HCT116 (cell line): Measurements from ENCODE around the gene RBM23. TPM values are rescaled to one million over a fixed set of nuclear protein-coding genes. Genes with fewer than 3 reads are reported as not detected.
A peak's percentile ranks its signal among the peaks of the same experiment; 100 is the strongest.

Source experiments
- ATAC-seq: fragments of 200-7000 bp; cut with Tn5 transposase; 2 replicates; pipeline ENCODE4 v1.9.1; 2020; ENCODE audit warnings: mild to moderate bottlenecking, moderate library complexity
- BruUV-seq: library from RNA; stranded (reverse); fragments of 400-500 nt; replicated peaks from 2 replicates; lab custom pipeline; 2021; lab: Mats Ljungman, UMichigan
- CTCF ChIA-PET: fragments of 300-600 bp; sonication (Branson Sonifier 250); formaldehyde crosslinking; loops from one replicate; lab custom pipeline; 2021; ENCODE audit warnings: antibody characterized with exemption; lab: Charles Lee
- POLR2A ChIA-PET: fragments of 300-600, 350-600 bp; sonication (Branson Sonifier 250); formaldehyde crosslinking; loops from one replicate; lab custom pipeline; 2021; ENCODE audit warnings: antibody characterized with exemption; lab: Charles Lee
- RAD21 ChIA-PET, 2 experiments: fragments of 300-600 bp; sonication (Branson Sonifier 250); formaldehyde crosslinking; loops; one replicate each; lab custom pipeline; 2023; ENCODE audit warnings: low total read pairs in 2 of 2; ENCODE audit not compliant: uncharacterized antibody in 2 of 2, unreplicated experiment in 2 of 2, low non-redundant PET in 1 of 2; lab: Charles Lee
- DNase-seq: peaks from one replicate; pipeline ENCODE4 v3.0.0-alpha.2; 2010; ENCODE audit warnings: low read depth, low spot score
- H2AFZ ChIP-seq: fragments of 200-600 bp; shearing (Covaris generic), sonication (generic); 2 replicates; pipeline ENCODE4 v1.6.1; 2017; ENCODE audit warnings: low read depth, mixed run types, mixed read lengths, antibody characterized with exemption, low read length; ENCODE audit not compliant: poor library complexity, severe bottlenecking
- H3K27ac ChIP-seq: 2 replicates; pipeline ENCODE4 v1.5.1; 2012; ENCODE audit warnings: low read depth, low read length
- H3K27me3 ChIP-seq: fragments of 200-600 bp; sonication (generic); 2 replicates; pipeline ENCODE4 v1.6.1; 2016; ENCODE audit warnings: mixed run types, low read length, mixed read lengths; ENCODE audit not compliant: insufficient read depth
- H3K36me3 ChIP-seq, 2 experiments: fragments of 200-500 bp in 1 of 2; fragments of 200-600 bp in 1 of 2; sonication (Bioruptor generic) in 1 of 2; sonication (generic) in 1 of 2; 2 replicates each; pipeline versions ENCODE4 v1.5.1 to v1.6.1; 2014 to 2016; ENCODE audit warnings: low read length in 2 of 2, inconsistent platforms in 1 of 2, mixed read lengths in 1 of 2, mixed run types in 1 of 2; ENCODE audit not compliant: insufficient read depth in 2 of 2, control insufficient read depth in 1 of 2
- H3K4me1 ChIP-seq, 2 experiments: fragments of 200-600 bp in 1 of 2; sonication (generic) in 1 of 2; 2 replicates each; pipeline versions ENCODE4 v1.5.1 to v1.6.1; 2012 to 2017; ENCODE audit warnings: low read length in 2 of 2, inconsistent platforms in 1 of 2, mild to moderate bottlenecking in 1 of 2, mixed read lengths in 1 of 2, mixed run types in 1 of 2, moderate library complexity in 1 of 2; ENCODE audit not compliant: insufficient read depth in 2 of 2, control insufficient read depth in 1 of 2
- H3K4me2 ChIP-seq: fragments of 200-600 bp; sonication (generic); 2 replicates; pipeline ENCODE4 v1.6.1; 2017; ENCODE audit warnings: mixed run types, low read length, mixed read lengths
- H3K4me3 ChIP-seq, 2 experiments: fragments of 200-600 bp in 1 of 2; sonication (generic) in 1 of 2; replicated peaks in 1 of 2; 2 replicates each; pipeline ENCODE4 v1.5.1; 2011 to 2016; ENCODE audit warnings: low read length in 2 of 2, control low read depth in 1 of 2, low read depth in 1 of 2, mild to moderate bottlenecking in 1 of 2, mixed read lengths in 1 of 2, mixed run types in 1 of 2
- H3K79me2 ChIP-seq: fragments of 200-600 bp; sonication (generic); 2 replicates; pipeline ENCODE4 v1.6.1; 2017; ENCODE audit warnings: mild to moderate bottlenecking, mixed run types, low read length, moderate library complexity, mixed read lengths; ENCODE audit not compliant: insufficient read depth
- H3K9ac ChIP-seq: fragments of 200-600 bp; sonication (generic); 2 replicates; pipeline ENCODE4 v1.6.1; 2016; ENCODE audit warnings: low read length, mixed read lengths
- H3K9me2 ChIP-seq: fragments of 200-600 bp; sonication (generic), shearing (Covaris generic); 2 replicates; pipeline ENCODE4 v1.6.1; 2017; ENCODE audit warnings: mixed run types, mild to moderate bottlenecking, moderate library complexity; ENCODE audit not compliant: insufficient read depth
- H3K9me3 ChIP-seq, 2 experiments: fragments of 200-500 bp in 1 of 2; fragments of 200-600 bp in 1 of 2; sonication (Bioruptor generic) in 1 of 2; sonication (generic) in 1 of 2; 2 replicates each; pipeline ENCODE4 v1.6.1; 2014 to 2017; ENCODE audit warnings: low read length in 2 of 2, mixed read lengths in 2 of 2, inconsistent platforms in 1 of 2, low read depth in 1 of 2, mild to moderate bottlenecking in 1 of 2, mixed run types in 1 of 2, moderate library complexity in 1 of 2; ENCODE audit not compliant: control insufficient read depth in 1 of 2, insufficient read depth in 1 of 2
- H4K20me1 ChIP-seq: fragments of 200-600 bp; sonication (generic), shearing (Covaris generic); 2 replicates; pipeline ENCODE4 v1.6.1; 2017; ENCODE audit warnings: mixed run types, mild to moderate bottlenecking, moderate library complexity; ENCODE audit not compliant: insufficient read depth
- CBX3 ChIP-seq: IDR thresholded peaks from 2 replicates; pipeline ENCODE4 v1.6.1; 2012; ENCODE audit warnings: low read depth
- CEBPB ChIP-seq: IDR thresholded peaks from 2 replicates; pipeline ENCODE4 v1.6.1; 2012; ENCODE audit warnings: low read depth
- CTCF ChIP-seq, 3 experiments: fragments of 200-600 bp in 1 of 3; sonication (generic) in 1 of 3; IDR thresholded peaks in 2 of 3; conservative IDR thresholded peaks in 1 of 3; 2 replicates each; pipeline ENCODE4 v1.5.1; 2012 to 2017; ENCODE audit warnings: low read depth in 2 of 3, low read length in 2 of 3, antibody characterized with exemption in 1 of 3, borderline replicate concordance in 1 of 3, control low read depth in 1 of 3, mild to moderate bottlenecking in 1 of 3, mixed read lengths in 1 of 3, mixed run types in 1 of 3, moderate library complexity in 1 of 3; ENCODE audit not compliant: insufficient read depth in 1 of 3
- EZH2 ChIP-seq: fragments of 200-600 bp; sonication (generic); IDR thresholded peaks from 2 replicates; pipeline ENCODE4 v1.6.1; 2017; ENCODE audit warnings: antibody characterized with exemption, mixed run types
- EZH2phosphoT487 ChIP-seq: fragments of 200-600 bp; IDR thresholded peaks from 2 replicates; pipeline ENCODE4 v1.6.1; 2018; ENCODE audit warnings: antibody characterized with exemption, borderline replicate concordance
- FOSL1 ChIP-seq: IDR thresholded peaks from 2 replicates; pipeline ENCODE4 v1.6.1; 2012; ENCODE audit warnings: low read depth
- JUND ChIP-seq: IDR thresholded peaks from 2 replicates; pipeline ENCODE4 v1.6.1; 2012
- POLR2AphosphoS5 ChIP-seq: IDR thresholded peaks from 2 replicates; pipeline ENCODE4 v1.6.1; 2011; ENCODE audit warnings: mild to moderate bottlenecking, low read depth, low read length, moderate library complexity
- SIN3A ChIP-seq: IDR thresholded peaks from 2 replicates; pipeline ENCODE4 v1.6.1; 2012; ENCODE audit warnings: low read depth
- TCF7L2 ChIP-seq: IDR thresholded peaks from 2 replicates; pipeline ENCODE4 v1.7.0; 2011; ENCODE audit warnings: borderline replicate concordance, inconsistent platforms; ENCODE audit not compliant: insufficient read depth, insufficient read length; ENCODE audit errors: extremely low read depth
- YY1 ChIP-seq: IDR thresholded peaks from 2 replicates; pipeline ENCODE4 v1.6.1; 2011; ENCODE audit warnings: low read length, low read depth, moderate library complexity, mild to moderate bottlenecking; ENCODE audit not compliant: insufficient replicate concordance; ENCODE audit errors: extremely low read depth
- intact Hi-C: fragments of 100-400 bp; cut with micrococcal nuclease; formaldehyde crosslinking; loops from 2 replicates; pipeline ENCODE4 v1.10.0; 2022
- total RNA-seq: library from RNA; stranded (reverse); gene quantifications from one replicate; pipeline ENCODE4 v1.2.1, GENCODE V29; 2021; ENCODE audit not compliant: unreplicated experiment
- TF ChIP-seq, protein P1 (sequence below): IDR thresholded peaks from 2 replicates; pipeline ENCODE4 v1.6.1; 2012

The RBM23 gene
- total RNA-seq, 1 experiment from 2014 or later = 67.2 TPM

- Histone ChIP-seq H3K27ac (no peak overlapping the region), H3K9me3 (no peaks in the 10 kb centered on the region), H3K4me3 (no peak overlapping the region), H4K20me1 (no peaks in the 10 kb centered on the region), H2AFZ (no peak overlapping the region), H3K79me2 (no peaks in the 10 kb centered on the region), H3K4me2 (no peak overlapping the region), H3K9ac (no peak overlapping the region), H3K36me3 (no peaks in the 10 kb centered on the region), H3K9me2 (no peaks in the 10 kb centered on the region), H3K4me1 (peaks cover 13 to 14% of the 10 kb centered on the region in 2 experiments), H3K27me3 (no peaks in the 10 kb centered on the region)
- ChIA-PET POLR2A (no interaction called here), RAD21 (no interaction called here), CTCF (interaction anchor here (1.5 kb wide), 1 partner anchor 11 kb away, joined by 4 read pairs; no protein-coding TSS in a partner anchor)
- no TSS peak for BruUV-seq
- no peak for DNase-seq
- TF ChIP-seq CBX3 (no peak), CTCF (IDR thresholded peaks at IDR 0.05 in 2 of 3, conservative IDR thresholded peaks at IDR 0.05 in 1 of 3; ENCODE audit: borderline replicate concordance in 1 of 3, insufficient read depth in 1 of 3, low read depth in 2 of 3, low read length in 2 of 3) (peak in 2 of 3 experiments; percentile 31 to 47; a peak in 2 of 6 replicates)
- ATAC-seq = peak; percentile 70
- intact Hi-C loops = no loop called here
These were observed 53.2 kb downstream of the RBM23 start for GRCh38 chr14:22865424-22866405.

- CTCF ChIA-PET = interaction anchor here (1.5 kb wide), 1 partner anchor 10 kb away, joined by 4 read pairs; no protein-coding TSS in a partner anchor
- no peaks in the 10 kb centered on the region for H3K9me3 ChIP-seq
- no peak overlapping the region for H3K9ac ChIP-seq
- no peaks in the 10 kb centered on the region for H3K36me3 ChIP-seq
- no peaks in the 10 kb centered on the region for H3K9me2 ChIP-seq
- no peak overlapping the region for H3K4me2 ChIP-seq
- H3K79me2 ChIP-seq = no peaks in the 10 kb centered on the region
- ATAC-seq (no peak), DNase-seq (no peak)
- peaks cover 6 to 7% of the 10 kb centered on the region in 2 experiments for H3K4me1 ChIP-seq
- POLR2A ChIA-PET = no interaction called here
- no peak overlapping the region for H2AFZ ChIP-seq
- no peak overlapping the region for H3K4me3 ChIP-seq
- intact Hi-C loops = no loop called here
- H4K20me1 ChIP-seq = no peaks in the 10 kb centered on the region
- no peak overlapping the region for H3K27ac ChIP-seq
- RAD21 ChIA-PET = no interaction called here
- no TSS peak for BruUV-seq
- H3K27me3 ChIP-seq = no peaks in the 10 kb centered on the region
- TF ChIP-seq EZH2phosphoT487 = no peak
- no peak for TF ChIP-seq EZH2
- TF ChIP-seq, protein P1, sequence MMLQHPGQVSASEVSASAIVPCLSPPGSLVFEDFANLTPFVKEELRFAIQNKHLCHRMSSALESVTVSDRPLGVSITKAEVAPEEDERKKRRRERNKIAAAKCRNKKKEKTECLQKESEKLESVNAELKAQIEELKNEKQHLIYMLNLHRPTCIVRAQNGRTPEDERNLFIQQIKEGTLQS = no peak
- TF ChIP-seq TCF7L2 = no peak
- no peak for TF ChIP-seq YY1
- TF ChIP-seq JUND = no peak
- no peak for TF ChIP-seq SIN3A
- no peak for TF ChIP-seq POLR2AphosphoS5
- TF ChIP-seq CEBPB = no peak
- TF ChIP-seq CTCF (IDR thresholded peaks at IDR 0.05 in 2 of 3, conservative IDR thresholded peaks at IDR 0.05 in 1 of 3; ENCODE audit: borderline replicate concordance in 1 of 3, insufficient read depth in 1 of 3, low read depth in 2 of 3, low read length in 2 of 3) = no peak
- no peak for TF ChIP-seq FOSL1
These were observed 54.0 kb downstream of the RBM23 start for GRCh38 chr14:22864979-22865378.
